SIG-M5 treated with dmso at 0.1 percent for 504 hours (cell line): ENCODE results near the gene HRG.

Experiments
- DNase-seq: peaks from one replicate; lab custom pipeline; 2025; ENCODE audit not compliant: unreplicated experiment; lab: John Stamatoyannopoulos, UW

The HRG gene

GRCh38 chr3:186638259-186638658, 27.6 kb upstream of the HRG start:
- DNase-seq = no peak

GRCh38 chr3:186639778-186640472, 25.9 kb upstream of the HRG start, which contains the start of gene FETUB:
FETUB (plus strand) TSS chr3:186640399; CDS start chr3:186640461, 62 bp downstream.
- no peak for DNase-seq

GRCh38 chr3:186640473-186640818, 25.4 kb upstream of the HRG start:
- no peak for DNase-seq

GRCh38 chr3:186640929-186641328, 24.9 kb upstream of the HRG start:
- no peak for DNase-seq

DNA sequence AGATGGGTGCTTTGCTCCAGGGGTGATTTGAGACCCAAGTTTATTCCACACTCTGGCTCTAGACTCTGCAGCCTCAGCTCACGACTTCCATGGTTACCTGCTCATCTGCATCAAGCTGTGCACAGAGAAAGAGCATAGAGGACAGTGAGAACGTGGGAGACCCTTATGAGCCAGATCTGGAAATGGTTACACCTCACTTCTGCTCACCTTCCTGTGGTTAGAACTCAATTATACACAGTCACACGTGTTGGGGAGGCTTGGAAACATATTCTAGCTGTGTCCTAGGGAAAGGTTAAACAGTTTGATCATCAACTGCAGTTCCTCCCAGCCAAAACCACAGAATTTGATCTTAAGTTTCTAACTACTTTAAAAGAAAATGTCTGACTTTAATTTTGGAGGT, 23.8 kb upstream of the HRG start:
- no peak for DNase-seq

DNA sequence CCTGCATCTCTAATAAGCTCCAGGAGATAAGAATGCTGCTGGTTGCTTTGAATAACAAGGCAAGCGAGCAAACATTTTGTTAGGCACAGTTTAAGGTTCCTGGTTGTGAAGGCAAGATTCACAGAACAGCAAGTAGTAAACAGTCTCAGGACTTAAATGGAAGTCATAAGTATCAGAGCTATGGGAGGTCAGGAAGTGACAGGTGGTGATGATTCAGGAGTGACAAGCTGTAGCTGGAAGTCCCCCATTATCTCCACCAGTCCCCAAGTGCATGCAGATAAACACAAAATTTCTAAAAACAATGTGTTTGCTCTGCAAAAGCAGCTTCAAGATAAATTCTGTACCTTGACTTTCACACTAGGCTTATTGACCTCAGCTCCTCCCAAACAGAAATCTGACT, 22.3 kb upstream of the HRG start:
- DNase-seq = no peak

- DNase-seq = peak; percentile 38
These were observed 21.1 kb upstream of the HRG start for GRCh38 chr3:186644683-186645082.

DNA sequence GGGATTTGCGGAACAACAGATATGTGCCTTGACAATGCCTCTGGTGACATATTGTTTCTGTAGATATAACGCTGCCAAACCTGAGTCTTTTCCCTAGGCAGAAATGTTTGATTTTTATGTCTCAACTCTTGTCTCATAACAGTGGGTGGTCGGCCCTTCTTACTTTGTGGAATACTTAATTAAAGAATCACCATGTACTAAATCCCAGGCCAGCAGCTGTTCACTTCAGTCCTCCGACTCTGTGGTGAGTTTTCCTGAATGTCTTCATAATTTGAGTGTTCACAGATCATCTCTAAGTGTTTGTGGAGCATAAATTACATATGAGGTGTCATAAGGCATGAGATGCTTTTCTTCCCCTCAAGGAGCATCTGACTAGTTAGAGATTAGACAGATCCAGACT, 19.7 kb upstream of the HRG start:
- no peak for DNase-seq

DNA sequence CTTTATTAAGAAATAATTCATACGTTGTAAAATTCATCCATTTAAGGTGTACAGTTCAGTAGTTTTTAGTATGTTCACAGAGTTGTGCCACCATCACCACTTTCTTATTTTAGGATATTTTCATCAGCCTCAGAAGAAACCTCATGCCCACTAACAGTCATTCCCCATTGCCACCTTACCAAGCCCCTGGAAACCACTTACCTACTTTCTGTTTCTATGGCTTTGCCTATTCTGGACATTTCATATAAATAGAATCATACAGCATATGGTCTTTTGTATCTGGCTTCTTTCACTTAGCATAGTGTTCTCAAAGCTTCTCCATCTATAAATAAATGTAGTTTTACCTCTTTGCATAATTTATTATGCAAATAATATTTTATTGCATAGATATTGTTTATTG, 19.0 kb upstream of the HRG start:
- DNase-seq = no peak

DNA sequence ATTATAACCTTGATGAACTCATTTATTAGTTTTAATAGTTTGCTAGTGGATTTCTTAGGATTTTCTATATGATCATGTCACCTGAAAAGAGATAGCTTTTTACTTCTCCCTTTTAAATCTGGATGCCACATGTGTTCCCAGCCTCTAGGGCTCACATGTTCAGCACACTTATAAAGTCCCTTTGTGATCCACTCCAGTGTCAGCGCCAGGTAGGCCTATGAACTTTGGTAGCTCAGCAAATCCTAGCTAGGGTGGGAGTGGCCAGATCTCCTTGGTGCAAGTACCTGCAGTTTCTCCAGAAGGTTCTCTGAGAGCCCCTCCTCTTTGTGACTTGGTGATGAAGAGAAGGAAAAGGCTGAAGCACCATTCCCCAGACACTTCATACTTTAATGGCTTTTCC, 17.0 kb upstream of the HRG start:
- DNase-seq = no peak

DNA sequence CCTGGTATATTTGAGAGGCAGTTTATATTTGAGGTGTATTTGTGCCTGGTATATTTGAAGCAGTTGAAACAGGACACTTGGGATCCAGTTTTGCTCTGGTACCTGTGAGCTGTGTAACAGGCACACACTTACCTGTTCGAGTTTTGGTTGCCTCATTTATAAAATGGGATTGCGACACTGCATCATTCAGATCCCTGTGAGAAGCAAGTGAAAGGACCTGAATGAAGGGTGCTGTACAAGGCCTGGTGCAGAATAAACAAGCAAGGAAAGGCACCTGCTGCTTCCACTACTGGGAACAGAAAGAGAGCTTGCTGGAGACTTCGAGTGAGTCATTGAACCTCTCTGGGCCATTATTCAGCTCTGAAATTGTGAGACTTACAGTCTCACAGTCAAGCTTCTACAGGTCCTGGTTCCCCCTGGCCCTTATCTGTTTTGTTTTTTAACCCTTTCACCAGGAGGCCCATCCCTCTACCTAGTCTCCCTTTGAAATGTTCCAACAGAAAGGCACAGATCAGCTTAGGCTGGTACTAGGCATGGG, 14.1 kb upstream of the HRG start:
- DNase-seq = no peak

GRCh38 chr3:186653080-186653707, 12.6 kb upstream of the HRG start:
- DNase-seq = no peak

- DNase-seq = no peak
These were observed 11.8 kb upstream of the HRG start for GRCh38 chr3:186653984-186654383.

- DNase-seq = no peak
These were observed 2.3 kb upstream of the HRG start for GRCh38 chr3:186663361-186664118.

GRCh38 chr3:186664119-186664495, 1.7 kb upstream of the HRG start:
- no peak for DNase-seq

GRCh38 chr3:186664506-186664905, 1.3 kb upstream of the HRG start:
- DNase-seq = no peak

- no peak for DNase-seq
These were observed 2.6 kb downstream of the HRG start for GRCh38 chr3:186668426-186668825.

DNA sequence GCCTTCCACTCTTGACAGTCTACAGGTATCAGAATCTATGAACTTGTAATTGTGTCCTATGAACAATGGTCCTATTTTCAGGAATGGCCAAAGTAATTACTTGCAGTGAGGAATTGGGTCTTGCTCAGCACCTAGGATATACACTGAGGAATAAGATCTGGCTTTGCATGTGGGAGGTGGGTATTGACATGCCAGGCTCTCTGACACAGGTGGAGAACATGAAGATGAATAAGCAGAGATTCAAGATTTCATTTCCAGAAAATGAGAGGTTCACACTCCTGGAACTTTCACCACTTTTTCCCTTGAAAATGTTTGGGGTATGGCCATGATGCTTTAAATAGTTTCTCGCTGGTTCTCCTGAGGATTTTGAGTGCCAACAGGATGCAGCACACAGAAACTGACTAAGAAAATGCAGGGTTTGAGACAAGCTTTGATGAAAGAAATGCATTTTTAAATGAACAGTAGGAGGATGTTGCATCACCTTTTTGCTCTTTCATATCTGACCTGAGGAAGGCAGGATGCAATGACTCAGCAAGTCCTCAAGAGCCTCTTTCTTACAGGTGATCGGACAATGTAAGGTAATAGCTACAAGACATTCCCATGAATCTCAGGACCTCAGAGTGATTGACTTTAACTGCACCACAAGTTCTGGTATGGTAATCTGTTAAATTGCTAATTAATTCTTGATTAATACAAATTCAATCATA, 3.7 kb downstream of the HRG start:
- DNase-seq = no peak

DNA sequence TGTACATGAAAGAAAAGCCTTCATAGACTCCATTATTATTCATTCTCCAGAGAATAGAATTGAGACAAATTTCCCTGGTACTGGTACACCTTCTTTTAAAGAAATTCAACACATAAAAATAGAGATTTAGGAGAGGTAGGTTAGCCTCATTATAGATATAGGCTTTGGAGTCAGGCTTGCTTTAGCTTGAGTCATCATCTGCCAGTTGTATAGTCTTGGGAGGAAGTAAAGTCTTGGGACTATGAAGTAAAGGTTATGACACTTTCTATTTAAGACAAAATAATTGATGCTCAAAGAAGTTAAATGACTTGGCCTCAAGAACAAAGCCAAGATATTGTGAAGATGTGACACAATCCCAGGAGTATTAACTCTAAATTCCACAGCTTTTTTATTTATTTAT, 4.3 kb downstream of the HRG start:
- DNase-seq = no peak

DNA sequence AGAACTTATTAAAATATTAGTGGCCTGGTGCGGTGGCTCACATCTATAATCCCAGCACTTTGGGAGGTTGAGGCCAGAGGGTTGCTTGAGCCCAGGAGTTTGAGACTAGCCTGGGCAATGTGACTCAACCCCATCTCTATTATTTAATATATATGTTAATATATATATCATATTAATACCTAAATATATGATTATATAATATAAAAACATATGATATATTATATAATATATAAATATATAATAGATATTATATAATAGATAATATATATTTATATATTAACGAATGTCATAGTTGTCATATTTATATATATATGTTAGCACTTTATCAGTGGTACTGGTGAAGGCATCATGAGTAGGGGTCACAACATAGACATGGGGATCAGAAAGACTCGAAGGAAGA, 5.2 kb downstream of the HRG start:
- no peak for DNase-seq

DNA sequence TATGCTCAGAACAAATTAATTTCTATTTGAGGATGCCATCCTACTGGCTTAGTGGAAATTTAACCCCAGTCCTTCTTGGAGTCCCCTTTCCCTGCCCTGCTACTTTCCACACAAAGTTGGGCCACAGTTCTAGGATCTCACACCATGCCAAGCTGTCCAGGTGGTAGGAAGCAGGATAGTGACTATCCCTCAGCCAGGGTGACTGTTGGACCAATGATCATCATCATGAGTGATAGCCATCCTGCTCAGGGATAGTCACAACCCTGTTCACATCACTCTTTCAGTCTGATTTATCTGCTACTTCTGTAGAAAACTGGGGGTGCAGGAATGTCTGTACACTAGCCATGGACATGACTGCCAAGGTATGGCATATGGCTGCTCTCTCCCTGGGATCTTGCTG, 12.8 kb downstream of the HRG start:
- no peak for DNase-seq
